GM19372 (cell line): ENCODE measurements around the gene THAP6.
"Not testable (repeated sequence)": the region's sequence is repeated elsewhere in the genome, so short reads cannot be mapped to it uniquely, and the experiment has no call there.

Experiments
- ATAC-seq: cut with Tn5 transposase; IDR thresholded peaks from one replicate; pipeline ENCODE4 v1.9.1; 2021; ENCODE audit warnings: mild to moderate bottlenecking, low read depth, moderate library complexity; ENCODE audit not compliant: unreplicated experiment

THAP6 gene

DNA sequence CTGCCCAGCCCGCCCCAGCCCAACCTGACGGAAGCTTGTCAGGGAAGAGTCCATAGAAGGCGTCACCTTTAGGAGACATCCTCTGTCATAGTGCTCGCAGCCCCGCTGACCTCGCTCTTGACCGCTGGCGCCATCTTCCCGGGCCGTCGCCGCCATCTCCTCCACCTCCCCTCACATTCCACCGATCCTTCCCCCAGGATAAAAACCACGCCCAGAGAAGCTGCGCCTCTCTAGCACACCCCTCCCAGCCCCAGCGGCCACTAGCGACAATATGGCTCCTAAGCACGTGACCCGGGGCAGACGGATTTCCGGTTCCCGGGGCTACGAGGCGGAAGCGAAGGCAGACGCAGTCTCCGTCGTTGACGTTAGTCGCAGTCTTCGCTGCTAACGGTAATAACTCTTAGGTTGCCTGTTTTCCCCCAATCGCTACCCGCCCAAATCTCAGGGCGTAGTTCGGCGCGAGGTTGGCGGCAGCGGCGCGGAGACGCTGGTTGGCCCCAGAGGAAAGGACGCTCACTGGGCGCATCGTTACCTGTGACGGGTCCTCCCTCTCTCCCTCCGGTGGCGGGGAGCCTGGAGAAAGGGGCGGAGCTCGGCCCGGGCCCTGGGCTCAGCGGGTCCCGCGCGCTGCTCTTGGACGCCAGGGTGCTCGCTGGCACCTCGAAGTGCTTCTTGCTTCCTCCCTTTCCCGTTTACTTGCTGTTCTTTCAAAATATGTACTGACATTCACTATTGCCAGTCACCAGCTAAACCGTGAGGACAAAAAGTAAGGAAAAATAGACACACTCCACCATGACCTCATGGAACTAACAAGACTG is at the start of gene THAP6, which contains the start of gene RCHY1:
Gene THAP6 (plus strand): TSS at position 343 of the 818 bp plus-strand sequence. CDS start 980 bp downstream, outside the sequence.
Gene RCHY1 (minus strand): TSS at position 273 of the 818 bp plus-strand sequence. CDS start 117 bp downstream, at position 156.
- peak; percentile 88 for ATAC-seq

- ATAC-seq = no peak
These were observed 44.4 kb upstream of the THAP6 start for GRCh38 chr4:75469896-75470295.

DNA sequence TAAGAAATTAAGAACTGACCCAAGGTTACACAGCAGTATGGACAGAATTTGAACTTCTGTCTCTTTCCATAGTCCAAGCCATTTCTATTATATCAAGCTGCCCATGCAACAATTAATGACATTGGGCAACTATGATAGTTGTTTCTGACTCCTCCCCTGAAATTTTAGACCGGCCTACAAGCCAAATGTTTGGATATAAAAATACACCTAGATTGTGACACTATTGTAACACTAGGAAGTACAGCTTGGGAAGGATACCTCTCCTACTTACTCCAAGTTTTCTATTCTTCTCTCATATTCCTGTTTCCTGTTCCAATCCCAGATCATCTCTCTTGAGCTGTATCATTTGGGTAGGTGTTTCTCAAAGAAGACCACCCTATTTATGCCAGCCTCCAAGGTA is 43.5 kb upstream of the THAP6 start:
- ATAC-seq = no peak

DNA sequence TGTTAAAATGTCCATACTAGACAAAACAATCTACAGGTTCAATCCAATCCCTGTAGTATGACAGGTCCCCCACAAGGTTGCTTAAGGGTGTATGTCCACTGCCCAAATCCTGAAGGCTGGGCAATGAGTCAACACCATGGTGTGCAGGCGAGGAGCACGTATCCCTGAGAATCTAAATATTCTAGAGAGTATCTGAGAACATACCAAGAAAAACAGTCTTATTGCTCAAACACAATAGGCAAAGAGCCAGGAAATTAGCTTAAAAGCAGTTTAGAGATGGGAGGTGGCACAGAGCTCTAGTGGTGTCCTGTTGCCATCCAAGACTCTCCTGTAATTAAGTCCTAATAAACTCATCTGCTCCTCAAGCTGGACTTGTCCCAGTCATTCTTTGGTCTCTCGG is 37.1 kb upstream of the THAP6 start:
- ATAC-seq = no peak

DNA sequence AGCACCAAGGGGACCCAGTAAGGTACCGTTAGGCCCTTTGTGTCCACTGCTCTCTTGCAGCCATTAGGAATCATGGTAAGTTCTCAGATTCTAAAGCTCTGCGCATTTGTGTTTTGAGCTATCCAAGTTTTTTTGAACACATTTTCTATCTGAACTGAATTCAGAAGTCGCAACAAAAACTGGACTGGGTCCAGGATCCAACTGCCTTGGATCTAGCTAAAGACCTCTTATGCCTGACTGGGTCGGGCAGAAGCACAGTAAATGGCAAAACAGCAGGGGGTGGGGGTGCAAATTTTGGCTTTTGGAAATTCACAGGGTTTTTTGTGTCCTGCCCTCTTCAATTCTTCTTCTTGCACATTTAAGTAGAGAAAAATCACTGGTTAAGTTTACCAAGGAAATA is 30.1 kb upstream of the THAP6 start:
- no peak for ATAC-seq

- ATAC-seq = no peak
These were observed 24.1 kb upstream of the THAP6 start for GRCh38 chr4:75490155-75490554.

DNA sequence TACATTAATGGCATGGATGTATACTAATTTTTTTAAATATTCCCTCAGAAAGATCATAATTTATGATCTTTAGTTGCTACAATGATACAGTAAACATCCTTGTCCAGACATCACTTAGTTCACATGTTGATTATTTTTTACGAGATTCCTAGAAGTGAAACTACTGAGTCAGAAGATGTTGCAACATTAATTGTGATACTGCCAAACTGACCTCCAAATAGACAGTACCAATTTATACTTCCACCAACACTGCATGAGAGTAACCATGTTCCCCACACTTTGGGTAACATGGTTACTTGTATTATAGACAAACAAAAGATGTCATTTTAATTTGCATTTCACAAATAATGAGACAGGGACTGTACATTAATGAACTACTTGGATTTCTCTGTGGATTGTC is 19.7 kb upstream of the THAP6 start:
- ATAC-seq = no peak

GRCh38 chr4:75495476-75495875 is 18.8 kb upstream of the THAP6 start:
- no peak for ATAC-seq

GRCh38 chr4:75496406-75496805 is 17.9 kb upstream of the THAP6 start:
- ATAC-seq = no peak

- ATAC-seq = no peak
These were observed 17.1 kb upstream of the THAP6 start for GRCh38 chr4:75497133-75497532.

DNA sequence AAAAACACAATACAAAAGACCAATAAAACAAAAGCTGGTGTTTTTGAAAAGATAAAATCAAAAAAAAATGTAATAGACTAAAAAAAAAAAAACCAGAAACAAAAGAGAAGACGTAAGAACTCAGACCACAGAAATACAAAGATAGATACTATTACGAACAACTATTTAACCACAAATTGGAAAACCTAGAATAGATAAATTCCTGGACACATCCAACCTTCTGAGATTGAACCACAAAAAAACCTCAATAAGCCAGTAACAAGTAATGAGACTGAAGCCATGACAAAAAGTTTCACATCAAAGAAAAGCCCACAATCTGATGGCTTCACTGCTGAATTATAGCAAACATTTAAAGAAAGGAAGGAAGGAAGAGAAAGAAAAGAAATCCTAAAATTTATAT is 16.2 kb upstream of the THAP6 start:
- no peak for ATAC-seq

DNA sequence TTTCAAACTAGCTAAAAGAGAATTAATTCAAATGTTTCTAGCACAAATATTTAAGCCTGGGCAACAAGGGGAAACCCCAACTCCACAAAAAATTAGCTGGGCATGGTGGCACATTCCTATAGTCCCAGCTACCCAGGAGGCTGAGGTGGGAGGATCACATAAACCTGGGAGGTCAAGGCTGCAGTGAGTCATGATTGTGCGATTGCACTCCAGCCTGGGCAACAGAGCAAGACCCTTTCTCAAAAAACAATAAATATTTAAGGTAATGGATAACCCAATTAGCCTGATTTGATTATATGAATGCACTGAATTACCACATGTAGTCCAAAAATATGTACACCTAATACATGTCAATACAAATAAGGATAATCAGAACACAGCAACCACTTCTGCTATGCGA is 14.4 kb upstream of the THAP6 start:
- ATAC-seq = no peak

DNA sequence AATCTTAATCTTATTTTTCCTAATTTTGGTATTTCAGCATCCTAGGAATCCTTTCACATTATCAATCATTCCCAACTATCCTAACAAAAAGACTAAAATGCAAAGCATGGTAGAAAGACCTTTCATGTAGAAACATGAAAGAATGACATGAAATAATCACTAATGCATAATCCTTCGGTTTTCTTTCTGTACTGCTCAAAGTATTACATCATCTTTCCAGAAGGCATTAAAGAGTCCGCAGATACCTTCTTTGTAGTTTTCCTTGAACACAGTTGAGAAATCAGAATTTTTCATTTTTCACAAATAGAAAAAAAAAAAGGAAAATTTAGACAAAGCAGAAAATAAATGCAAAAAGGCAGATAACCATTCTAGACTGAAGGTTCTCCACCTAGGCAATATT is 11.6 kb upstream of the THAP6 start:
- no peak for ATAC-seq

DNA sequence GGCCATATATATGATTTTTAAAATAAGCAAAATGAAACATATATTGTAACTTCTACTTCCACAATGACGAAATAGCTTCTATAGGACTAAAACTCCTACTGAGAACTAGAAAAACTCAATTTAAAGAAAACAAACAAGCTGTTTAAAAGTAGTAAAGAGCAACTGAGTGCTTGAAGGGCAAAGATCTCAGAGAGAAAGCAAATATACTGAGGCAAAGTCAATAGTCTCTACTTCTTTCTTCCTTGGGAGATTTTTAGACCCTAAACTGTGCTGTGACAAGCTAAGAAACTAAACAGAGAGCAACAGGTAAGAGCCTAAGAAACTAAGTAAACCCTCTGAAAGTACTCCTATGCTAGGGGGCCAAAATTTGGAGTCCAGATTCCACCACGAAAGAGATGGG is 8.6 kb upstream of the THAP6 start:
- no peak for ATAC-seq

DNA sequence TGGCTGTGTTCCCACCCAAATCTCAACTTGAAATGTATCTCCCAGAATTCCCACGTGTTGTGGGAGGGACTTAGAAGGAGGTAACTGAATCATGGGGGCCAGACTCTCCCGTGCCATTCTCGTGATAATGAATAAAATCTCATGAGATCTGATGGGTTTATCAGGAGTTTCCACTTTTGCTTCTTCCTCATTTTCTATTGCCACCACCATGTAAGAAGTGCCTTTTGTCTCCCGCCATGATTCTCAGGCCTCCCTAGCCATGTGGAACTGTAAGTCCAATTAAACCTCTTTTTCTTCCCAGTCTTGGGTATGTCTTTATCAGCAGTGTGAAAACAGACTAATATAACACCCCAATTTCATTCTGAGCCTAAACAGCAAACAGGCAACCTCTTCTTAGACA is 4.7 kb upstream of the THAP6 start:
- not testable (repeated sequence) for ATAC-seq

DNA sequence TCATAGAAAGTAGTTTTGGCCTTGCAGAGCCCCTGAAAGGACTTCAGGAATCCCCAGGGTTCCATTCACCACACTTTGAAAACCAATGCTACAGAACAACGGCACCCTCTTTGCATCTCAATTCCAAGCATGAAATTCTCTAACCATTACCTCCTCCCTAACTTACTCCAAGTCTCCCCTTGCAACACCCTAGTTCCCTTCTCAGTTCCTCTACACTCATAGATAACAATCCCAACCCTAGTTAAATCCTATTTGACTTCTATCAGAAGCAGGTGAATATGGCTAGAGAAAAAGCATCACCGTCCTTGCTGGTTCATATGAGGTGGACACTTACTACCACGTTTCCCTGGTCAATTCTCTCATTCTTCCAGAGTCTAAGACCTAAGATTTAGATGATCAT is 2.4 kb upstream of the THAP6 start:
- no peak for ATAC-seq

DNA sequence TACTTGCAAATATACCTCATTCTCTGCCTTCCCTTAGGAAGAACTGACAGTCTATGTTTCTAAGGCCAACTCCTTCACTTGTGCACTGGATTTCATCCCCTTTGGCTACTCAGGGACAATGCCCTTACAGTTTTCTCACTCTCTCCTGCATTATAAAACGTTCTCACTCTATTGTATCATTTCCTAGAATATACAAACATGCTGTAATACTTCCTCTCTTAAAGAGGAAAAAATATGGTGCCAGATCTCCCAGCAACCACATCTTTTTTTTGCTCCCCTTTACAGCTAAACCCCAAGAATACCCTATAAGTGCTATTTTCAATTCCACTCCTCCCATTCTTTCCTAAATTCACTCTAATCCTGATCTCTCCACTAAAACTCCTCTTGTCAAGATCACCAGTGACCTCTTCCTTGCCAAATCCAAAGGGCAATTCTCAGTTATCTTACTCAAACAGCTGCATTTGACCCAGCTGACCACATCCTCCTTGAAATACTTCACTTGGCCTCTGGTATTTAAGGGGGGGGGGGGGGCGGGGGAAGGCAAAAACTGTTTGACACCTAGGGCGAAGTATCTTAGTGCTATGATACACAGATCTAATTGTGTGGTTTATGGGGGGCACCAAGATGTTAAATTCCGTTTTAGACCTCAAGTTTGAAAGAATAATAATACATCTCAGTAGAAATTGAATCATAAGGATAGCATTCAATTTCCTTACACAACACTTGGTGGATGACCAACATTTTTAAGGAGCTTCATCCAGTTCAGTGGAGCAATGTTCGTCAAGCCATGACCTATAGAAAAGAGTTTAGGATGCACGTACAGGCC is 1.7 kb upstream of the THAP6 start:
- no peak for ATAC-seq

DNA sequence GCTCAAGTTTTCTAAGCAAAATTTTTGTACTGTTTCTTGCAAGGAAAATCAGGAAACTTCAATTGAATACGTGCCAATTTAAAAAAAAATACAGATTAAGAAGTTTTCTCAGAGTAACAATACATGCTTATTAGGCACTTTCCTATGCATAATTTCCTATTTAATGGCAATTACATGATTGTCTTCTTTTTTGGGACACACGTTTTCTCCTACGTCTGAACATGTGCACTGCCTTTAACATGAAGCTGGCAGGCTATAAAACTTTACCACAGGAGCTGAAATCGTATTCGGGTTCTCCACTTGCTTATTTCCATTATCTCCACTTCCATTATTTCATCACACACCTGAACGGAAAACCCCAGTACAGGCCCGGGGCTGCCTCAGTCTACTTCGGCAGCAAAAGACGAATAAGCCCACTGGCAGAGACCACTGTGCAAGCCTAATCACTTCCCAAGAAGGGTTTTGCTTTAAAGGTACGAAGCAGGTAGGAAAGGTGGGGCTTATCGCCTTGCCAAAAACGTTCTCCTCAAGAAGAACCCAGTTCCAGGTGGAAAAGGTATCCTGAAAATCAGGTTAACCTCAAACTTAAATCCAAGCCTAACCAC is 645 bp upstream of the THAP6 start:
- peak; percentile 0 for ATAC-seq

DNA sequence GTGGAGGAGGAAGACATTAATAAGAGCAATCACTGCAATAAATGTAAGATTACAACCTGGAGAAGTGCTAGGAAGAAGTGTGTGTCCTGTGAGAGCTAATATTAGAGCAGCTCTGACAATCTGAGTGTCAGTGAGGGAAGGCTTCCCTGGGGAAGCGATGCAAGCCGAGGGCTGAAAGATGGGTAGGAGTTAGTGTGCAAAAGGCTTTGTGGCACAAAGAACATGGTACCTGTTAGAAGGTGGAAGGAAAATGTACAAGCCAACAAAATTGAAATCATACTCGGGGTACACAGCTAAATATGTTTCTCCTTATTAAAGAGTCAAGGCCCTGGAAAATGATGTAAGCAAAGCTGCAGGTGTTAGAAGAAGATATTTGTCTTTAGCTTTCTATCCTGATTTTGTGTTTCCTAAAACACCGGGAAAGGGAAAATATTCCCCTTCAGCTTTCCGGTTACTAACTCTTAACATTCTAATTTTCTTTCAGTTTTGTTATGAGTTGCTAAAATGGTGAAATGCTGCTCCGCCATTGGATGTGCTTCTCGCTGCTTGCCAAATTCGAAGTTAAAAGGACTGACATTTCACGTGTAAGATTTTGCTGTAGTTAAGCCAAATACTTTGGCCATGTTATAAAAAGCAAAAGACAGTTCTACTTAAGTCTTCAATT is 808 bp downstream of the THAP6 start:
- peak; percentile 1 for ATAC-seq

GRCh38 chr4:75516144-75516543 is 1.9 kb downstream of the THAP6 start:
- no peak for ATAC-seq

DNA sequence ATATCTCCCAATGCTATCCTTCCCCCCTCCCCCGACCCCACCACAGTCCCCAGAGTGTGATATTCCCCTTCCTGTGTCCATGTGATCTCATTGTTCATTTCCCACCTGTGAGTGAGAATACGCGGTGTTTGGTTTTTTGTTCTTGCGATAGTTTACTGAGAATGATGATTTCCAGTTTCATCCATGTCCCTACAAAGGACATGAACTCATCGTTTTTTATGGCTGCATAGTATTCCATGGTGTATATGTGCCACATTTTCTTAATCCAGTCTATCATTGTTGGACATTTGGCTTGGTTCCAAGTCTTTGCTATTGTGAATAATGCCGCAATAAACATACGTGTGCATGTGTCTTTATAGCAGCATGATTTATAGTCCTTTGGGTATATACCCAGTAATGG is 5.2 kb downstream of the THAP6 start:
- ATAC-seq = not testable (repeated sequence)
